AG09309 (cell line): Measurements from ENCODE around the gene EXOC2.
A peak's percentile ranks its signal among the peaks of the same experiment; 100 is the strongest.

ENCODE experiments used
- DNase-seq: peaks from one replicate; pipeline ENCODE4 v3.0.0-alpha.2; 2010; ENCODE audit warnings: low read depth
- H3K4me3 ChIP-seq: 2 replicates; pipeline ENCODE4 v1.5.1; 2011; ENCODE audit warnings: mild to moderate bottlenecking, low read depth, low read length, moderate library complexity; ENCODE audit not compliant: control insufficient read depth
- CTCF ChIP-seq: IDR thresholded peaks from 2 replicates; pipeline ENCODE4 v1.5.1; 2011; ENCODE audit warnings: mild to moderate bottlenecking, low read depth, low read length, inconsistent platforms; ENCODE audit not compliant: insufficient read depth, control insufficient read depth; ENCODE audit errors: missing control alignments

The EXOC2 gene

GRCh38 chr6:624979-625378 lies 68.0 kb downstream of the EXOC2 start:
- H3K4me3 ChIP-seq, result no peak overlapping the region
- DNase-seq, result no peak
- peak; percentile 18 for TF ChIP-seq CTCF

- no peak for DNase-seq
- TF ChIP-seq CTCF, result no peak
- H3K4me3 ChIP-seq, result no peak overlapping the region
Observed at GRCh38 chr6:622462-622861, 70.5 kb downstream of the EXOC2 start.

- TF ChIP-seq CTCF, result no peak
- H3K4me3 ChIP-seq, result no peak overlapping the region
- DNase-seq, result no peak
Observed at GRCh38 chr6:621931-622330, 71.0 kb downstream of the EXOC2 start.

- no peak for DNase-seq
- no peak for TF ChIP-seq CTCF
- no peak overlapping the region for H3K4me3 ChIP-seq
Observed at GRCh38 chr6:620950-621349, 72.0 kb downstream of the EXOC2 start.

GRCh38 chr6:620166-620565 lies 72.8 kb downstream of the EXOC2 start:
- no peak for DNase-seq

GRCh38 chr6:617456-618100 lies 75.4 kb downstream of the EXOC2 start:
- no peak overlapping the region for H3K4me3 ChIP-seq
- no peak for TF ChIP-seq CTCF
- DNase-seq, result no peak

More at GRCh38 chr6:620166-620565, 72.8 kb downstream of the EXOC2 start:
- TF ChIP-seq CTCF, result no peak
- H3K4me3 ChIP-seq, result no peak overlapping the region
